Gastrocnemius medialis (tissue), 4 donors: ENCODE results near the gene CCDC187.

Experiments
- CTCF ChIP-seq, 5 experiments: fragments of 450-650 bp in 3 of 5; fragments of 200-600 bp in 2 of 5; sonication (generic) in 2 of 5; IDR thresholded peaks in 4 of 5; conservative IDR thresholded peaks in 1 of 5; 1 replicate in 4 of 5; 2 replicates in 1 of 5; pipeline ENCODE4 v1.5.1; 2016 to 2019; ENCODE audit warnings: antibody characterized with exemption in 5 of 5, mild to moderate bottlenecking in 3 of 5, moderate library complexity in 3 of 5
- POLR2A ChIP-seq, 2 donors: fragments of 450-650 bp; IDR thresholded peaks; one replicate each; pipeline ENCODE4 v1.6.1; 2017; ENCODE audit warnings: antibody characterized with exemption in 2 of 2, mild to moderate bottlenecking in 2 of 2, moderate library complexity in 2 of 2

- TF ChIP-seq CTCF (IDR thresholded peaks at IDR 0.05 in 4 of 5, conservative IDR thresholded peaks at IDR 0.05 in 1 of 5) (no peak), POLR2A (IDR thresholded peaks at IDR 0.05) (no peak)
These were observed 4.8 kb upstream of the CCDC187 start for GRCh38 chr9:136308702-136309053.
